D721Med (cell line): ENCODE measurements around the gene F9.

Source experiments
- DNase-seq: peaks from one replicate; pipeline ENCODE4 v3.0.0; 2011; ENCODE audit warnings: low spot score; ENCODE audit not compliant: insufficient read length
- FAIRE-seq: peaks from 2 replicates; lab custom pipeline; 2011; peaks lifted over from hg19 to GRCh38; lab: Jason Lieb, UNC
- TF ChIP-seq, protein P1 (sequence below): IDR thresholded peaks from 2 replicates; pipeline ENCODE4 v1.5.1; 2012; ENCODE audit warnings: mild to moderate bottlenecking, control low read depth; ENCODE audit not compliant: insufficient read depth; ENCODE audit errors: missing control alignments

The F9 gene

DNA sequence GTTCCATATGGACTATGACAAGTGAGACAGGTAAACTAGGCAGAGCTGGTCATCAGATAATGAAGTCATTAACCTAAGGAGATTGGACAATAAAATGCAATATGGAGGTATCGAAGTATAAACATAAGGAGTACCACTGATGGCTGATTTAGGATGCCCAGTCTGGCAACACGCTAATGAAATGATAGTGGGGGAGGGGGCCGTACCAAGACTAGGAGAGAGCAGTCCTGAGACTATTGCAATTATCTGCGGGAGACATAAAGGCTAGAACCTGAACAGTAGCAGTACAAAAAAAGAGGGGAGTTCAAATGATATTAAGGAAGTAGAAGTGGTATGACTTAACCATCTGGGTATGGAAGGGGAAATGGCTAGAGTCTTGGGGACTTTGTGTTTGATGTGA is 2.3 kb downstream of the F9 start:
- TF ChIP-seq, protein P1, sequence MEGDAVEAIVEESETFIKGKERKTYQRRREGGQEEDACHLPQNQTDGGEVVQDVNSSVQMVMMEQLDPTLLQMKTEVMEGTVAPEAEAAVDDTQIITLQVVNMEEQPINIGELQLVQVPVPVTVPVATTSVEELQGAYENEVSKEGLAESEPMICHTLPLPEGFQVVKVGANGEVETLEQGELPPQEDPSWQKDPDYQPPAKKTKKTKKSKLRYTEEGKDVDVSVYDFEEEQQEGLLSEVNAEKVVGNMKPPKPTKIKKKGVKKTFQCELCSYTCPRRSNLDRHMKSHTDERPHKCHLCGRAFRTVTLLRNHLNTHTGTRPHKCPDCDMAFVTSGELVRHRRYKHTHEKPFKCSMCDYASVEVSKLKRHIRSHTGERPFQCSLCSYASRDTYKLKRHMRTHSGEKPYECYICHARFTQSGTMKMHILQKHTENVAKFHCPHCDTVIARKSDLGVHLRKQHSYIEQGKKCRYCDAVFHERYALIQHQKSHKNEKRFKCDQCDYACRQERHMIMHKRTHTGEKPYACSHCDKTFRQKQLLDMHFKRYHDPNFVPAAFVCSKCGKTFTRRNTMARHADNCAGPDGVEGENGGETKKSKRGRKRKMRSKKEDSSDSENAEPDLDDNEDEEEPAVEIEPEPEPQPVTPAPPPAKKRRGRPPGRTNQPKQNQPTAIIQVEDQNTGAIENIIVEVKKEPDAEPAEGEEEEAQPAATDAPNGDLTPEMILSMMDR, result no peak
- FAIRE-seq, result no peak
- DNase-seq, result no peak

GRCh38 chrX:139533444-139533843 is 2.9 kb downstream of the F9 start:
- TF ChIP-seq, protein P1, result no peak
- DNase-seq, result no peak
- FAIRE-seq, result no peak

DNA sequence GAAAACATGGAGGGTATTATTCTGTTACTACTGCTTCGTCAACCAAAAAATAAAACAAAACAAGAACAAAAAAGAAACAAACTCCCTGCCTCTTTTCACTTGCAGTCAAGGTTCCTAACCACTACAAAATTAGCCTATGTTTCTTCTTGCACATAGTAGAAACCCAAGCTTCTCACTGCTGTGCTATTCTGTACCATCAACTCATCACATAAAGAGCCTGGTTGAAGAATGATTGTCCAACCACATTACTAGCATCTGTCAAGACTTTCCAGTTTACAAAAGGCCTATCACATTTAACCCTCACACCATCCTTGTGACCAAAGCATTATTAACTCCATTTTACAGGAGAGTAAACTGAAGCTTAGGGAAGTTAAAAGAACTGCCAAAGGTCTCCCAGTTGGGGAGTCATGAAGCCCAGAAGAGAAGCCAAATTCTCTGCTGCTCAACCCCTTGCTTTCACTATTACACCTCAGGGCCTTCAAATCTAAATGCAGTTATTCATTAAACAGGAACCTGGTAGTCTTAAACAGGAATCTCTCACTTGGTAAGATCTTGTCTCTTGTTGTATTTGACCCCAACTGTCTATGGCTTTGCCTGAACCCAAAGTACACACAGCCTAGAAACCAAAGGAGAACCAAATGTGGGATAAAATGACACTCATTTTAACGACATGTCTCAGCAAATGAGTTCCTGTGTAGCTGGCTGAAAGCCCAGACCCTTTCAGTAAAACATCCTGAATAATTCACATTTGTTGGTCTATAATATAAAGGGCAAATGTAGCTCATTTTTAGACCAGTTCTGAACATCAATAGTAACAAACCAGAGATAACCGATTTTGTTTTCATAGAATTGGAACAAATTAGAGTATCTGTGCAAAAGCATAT is 8.6 kb downstream of the F9 start:
- TF ChIP-seq, protein P1, result no peak
- FAIRE-seq, result no peak
- DNase-seq, result no peak

DNA sequence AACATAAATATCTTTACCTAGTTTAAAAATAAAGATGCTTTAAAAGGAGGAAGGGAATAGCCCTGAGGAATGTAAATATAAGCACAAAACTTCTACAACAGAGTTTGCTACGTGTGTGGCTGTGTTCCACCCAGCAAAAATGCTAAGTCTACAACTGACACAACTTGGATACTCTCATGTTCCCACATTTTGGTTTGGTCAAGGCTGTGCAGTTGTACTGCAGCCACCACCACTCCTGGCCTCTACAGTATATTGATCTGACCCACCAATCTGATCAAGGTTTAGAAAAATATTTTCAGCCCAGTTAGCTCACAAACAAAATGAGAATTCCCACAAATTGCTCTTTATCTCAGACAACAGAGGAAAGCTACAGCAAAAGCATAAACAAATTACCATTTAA is 12.1 kb downstream of the F9 start:
- DNase-seq (no peak), FAIRE-seq (no peak)
- TF ChIP-seq, protein P1, result no peak

GRCh38 chrX:139543920-139544319 is 13.4 kb downstream of the F9 start:
- TF ChIP-seq, protein P1, result no peak
- DNase-seq, result no peak
- FAIRE-seq, result no peak

GRCh38 chrX:139544591-139544990 is 14.1 kb downstream of the F9 start:
- FAIRE-seq, result no peak
- TF ChIP-seq, protein P1, result no peak

GRCh38 chrX:139554376-139554775 is 23.8 kb downstream of the F9 start:
- TF ChIP-seq, protein P1, result no peak
- no peak for FAIRE-seq
- DNase-seq, result no peak

More at GRCh38 chrX:139544591-139544990, 14.1 kb downstream of the F9 start:
- no peak for DNase-seq
